ENCODE data around the gene CSNK2A1. TPM values are rescaled to one million over a fixed set of nuclear protein-coding genes. Genes with fewer than 3 reads are reported as not detected.

CSNK2A1 gene
- total and polyA plus RNA-seq, 7 donors, result 43.9 to 180 (median 122) TPM

DNA sequence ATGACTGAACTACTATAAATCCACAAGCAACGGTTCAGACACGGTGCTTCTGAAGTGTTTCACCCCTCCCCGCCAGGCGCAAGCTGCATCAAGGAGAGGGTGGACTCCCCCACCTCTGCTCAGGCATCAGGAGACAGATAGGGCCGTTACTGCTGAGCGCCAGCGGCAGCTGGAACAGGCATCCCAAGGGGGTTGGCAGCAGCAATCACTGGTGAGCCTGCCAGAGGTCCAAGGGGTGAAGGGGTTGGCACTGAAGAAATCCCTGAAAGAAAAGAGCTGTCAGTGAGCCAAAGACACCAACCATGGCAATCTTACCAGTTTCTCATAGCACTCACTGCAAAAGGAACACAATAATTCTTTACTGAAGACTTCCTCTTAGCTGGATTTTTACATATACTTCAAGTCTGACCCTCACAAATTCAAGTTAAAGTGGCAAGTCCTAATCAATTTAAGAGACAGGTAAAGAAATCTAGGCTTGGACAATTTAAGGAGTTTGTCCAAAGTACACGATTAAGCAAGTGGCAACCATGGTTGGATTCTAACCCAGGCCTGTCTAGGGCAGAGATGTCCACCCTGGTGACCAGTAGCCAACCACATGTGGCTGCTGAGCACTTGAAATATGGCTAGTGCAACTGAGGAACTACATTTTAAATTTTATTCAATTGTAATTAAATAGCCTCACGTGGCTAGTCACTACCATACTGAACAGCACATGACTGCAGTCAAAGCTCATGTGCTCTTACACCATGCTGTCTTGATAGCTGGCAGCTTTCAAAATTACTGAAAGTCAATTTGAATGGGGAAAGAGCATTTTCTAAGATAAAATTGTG lies 59.6 kb downstream of the CSNK2A1 start:
- peaks cover 20% of the 10 kb centered on the region for H3K4me1 ChIP-seq
- peak; percentile 38 to 82 (median 62) for ATAC-seq
- no peaks in the 10 kb centered on the region for H3K9me3 ChIP-seq

DNA sequence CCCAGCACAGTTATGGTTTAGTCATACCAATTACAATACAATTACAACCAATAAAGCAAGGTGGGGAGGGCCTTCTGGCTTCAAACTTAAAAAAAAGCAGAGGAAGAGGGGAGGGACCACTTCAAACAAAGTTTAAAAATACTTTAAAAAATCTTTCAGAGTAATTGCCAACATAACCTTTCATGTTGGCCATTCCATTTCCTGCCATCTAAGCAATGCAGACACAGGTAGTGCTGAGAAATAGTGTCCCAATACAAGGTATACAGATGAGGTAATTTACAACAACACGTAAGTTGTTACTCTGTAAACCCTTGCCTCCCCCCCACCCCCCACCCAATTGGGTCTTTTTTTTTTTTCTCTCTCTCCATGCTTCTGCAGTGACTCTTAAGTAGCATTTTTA lies 62.4 kb downstream of the CSNK2A1 start:
- ATAC-seq (no peak), DNase-seq (no peak)
- intact Hi-C loops (cut with DNase I), result loop anchor here in 1 of 2 donors (10.0 kb wide), 1 partner anchor 174 kb away; the partner anchor contains the start of gene SRXN1
- Histone ChIP-seq H3K27ac (no peak overlapping the region), H3K4me3 (no peak overlapping the region), H3K36me3 (ENCODE audit: insufficient read depth in 1 of 2, low read depth in 1 of 2) (peaks cover 9 to 58% of the 10 kb centered on the region in 2 donors), H3K4me1 (peaks cover 13% of the 10 kb centered on the region), H3K9me3 (no peaks in the 10 kb centered on the region), H3K27me3 (ENCODE audit: insufficient read depth in 3 of 3, low read length in 2 of 3) (no peaks in the 10 kb centered on the region)
- TF ChIP-seq, protein P1, sequence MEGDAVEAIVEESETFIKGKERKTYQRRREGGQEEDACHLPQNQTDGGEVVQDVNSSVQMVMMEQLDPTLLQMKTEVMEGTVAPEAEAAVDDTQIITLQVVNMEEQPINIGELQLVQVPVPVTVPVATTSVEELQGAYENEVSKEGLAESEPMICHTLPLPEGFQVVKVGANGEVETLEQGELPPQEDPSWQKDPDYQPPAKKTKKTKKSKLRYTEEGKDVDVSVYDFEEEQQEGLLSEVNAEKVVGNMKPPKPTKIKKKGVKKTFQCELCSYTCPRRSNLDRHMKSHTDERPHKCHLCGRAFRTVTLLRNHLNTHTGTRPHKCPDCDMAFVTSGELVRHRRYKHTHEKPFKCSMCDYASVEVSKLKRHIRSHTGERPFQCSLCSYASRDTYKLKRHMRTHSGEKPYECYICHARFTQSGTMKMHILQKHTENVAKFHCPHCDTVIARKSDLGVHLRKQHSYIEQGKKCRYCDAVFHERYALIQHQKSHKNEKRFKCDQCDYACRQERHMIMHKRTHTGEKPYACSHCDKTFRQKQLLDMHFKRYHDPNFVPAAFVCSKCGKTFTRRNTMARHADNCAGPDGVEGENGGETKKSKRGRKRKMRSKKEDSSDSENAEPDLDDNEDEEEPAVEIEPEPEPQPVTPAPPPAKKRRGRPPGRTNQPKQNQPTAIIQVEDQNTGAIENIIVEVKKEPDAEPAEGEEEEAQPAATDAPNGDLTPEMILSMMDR (IDR thresholded peaks at IDR 0.05), result no peak
- WGBS, 3 donors, result 88 to 95% (median 93%) methylated on average over 1 of the region's 1 CpG

More for the DNA sequence above, 59.6 kb downstream of the CSNK2A1 start:
- TF ChIP-seq, protein P1 (IDR thresholded peaks at IDR 0.05), result no peak
- no peak overlapping the region for H3K4me3 ChIP-seq
- peak in 1 of 2 donors; percentile 61 for DNase-seq
- H3K27ac ChIP-seq, result no peak overlapping the region
- intact Hi-C loops (cut with DNase I), result loop anchor here in 1 of 2 donors (10.0 kb wide), 1 partner anchor 171 kb away; the partner anchor contains the start of gene SRXN1
- peaks cover 18 to 80% of the 10 kb centered on the region in 2 donors for H3K36me3 ChIP-seq (ENCODE audit: insufficient read depth in 1 of 2, low read depth in 1 of 2)
- no peaks in the 10 kb centered on the region for H3K27me3 ChIP-seq (ENCODE audit: insufficient read depth in 3 of 3, low read length in 2 of 3)
- 34 to 52% (median 39%) methylated on average over 9 of the region's 9 CpGs for WGBS, 3 donors

DNA sequence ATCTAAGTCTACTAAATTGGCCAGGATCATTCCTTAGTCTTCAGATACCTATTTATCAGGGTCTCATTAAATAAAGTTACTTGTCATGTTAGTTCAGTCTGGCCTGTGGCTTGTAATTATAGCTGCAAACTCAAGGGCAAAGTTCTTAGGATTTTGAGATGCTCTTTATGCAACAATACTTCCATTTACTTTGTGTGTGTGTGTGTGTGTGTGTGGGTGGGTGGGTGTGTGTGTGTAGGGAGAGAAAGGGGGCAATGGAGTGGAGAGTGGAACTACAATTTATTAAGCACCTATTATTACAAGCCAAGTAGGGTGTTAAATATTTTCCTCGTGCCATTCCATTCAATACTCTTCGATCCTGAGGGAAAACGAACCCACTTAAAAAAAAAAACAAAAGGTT lies 63.5 kb downstream of the CSNK2A1 start:
- 53 to 60% (median 55%) methylated on average over 3 of the region's 3 CpGs for WGBS, 3 donors
- TF ChIP-seq, protein P1 (IDR thresholded peaks at IDR 0.05), result no peak
- ATAC-seq (no peak), DNase-seq (no peak)
- H3K27ac ChIP-seq, result no peak overlapping the region
- H3K4me3 ChIP-seq, result no peak overlapping the region
- no peaks in the 10 kb centered on the region for H3K27me3 ChIP-seq (ENCODE audit: insufficient read depth in 3 of 3, low read length in 2 of 3)
- H3K9me3 ChIP-seq, result no peaks in the 10 kb centered on the region
- peaks cover 13% of the 10 kb centered on the region for H3K4me1 ChIP-seq
- intact Hi-C loops (cut with DNase I), result loop anchor here in 1 of 2 donors (10.0 kb wide), 1 partner anchor 175 kb away; the partner anchor contains the start of gene SRXN1
- H3K36me3 ChIP-seq (ENCODE audit: insufficient read depth in 1 of 2, low read depth in 1 of 2), result peaks cover 6 to 47% of the 10 kb centered on the region in 2 donors

DNA sequence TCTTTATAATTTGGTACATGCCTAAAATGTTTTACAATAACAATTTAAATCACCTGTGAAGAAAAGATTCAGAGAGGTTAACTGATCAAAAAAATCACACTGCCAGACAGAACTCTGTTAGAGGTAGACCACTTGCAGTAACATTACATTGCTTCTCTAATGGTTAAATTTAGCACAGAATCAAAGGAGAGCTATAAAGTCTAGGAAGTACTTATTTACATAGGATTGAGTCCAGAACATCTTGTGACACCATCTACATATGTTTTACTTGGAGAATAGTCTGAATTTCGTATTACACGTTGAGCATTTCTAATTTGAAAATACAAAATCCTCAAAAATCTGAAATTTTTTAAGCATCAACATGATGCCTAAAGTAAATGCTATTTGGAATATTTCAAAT lies 64.1 kb downstream of the CSNK2A1 start:
- peaks cover 6 to 43% of the 10 kb centered on the region in 2 donors for H3K36me3 ChIP-seq (ENCODE audit: insufficient read depth in 1 of 2, low read depth in 1 of 2)
- intact Hi-C loops (cut with DNase I), result loop anchor here (1.0 to 10.0 kb wide), 4 partner anchors 72 to 125 kb away; partner anchors contain the start of gene RBCK1 (in 2 of the 2)
- no peak for ATAC-seq
- WGBS, 3 donors, result 70 to 80% (median 77%) methylated on average over 2 of the region's 2 CpGs
- no peak overlapping the region for H3K4me3 ChIP-seq
- H3K4me1 ChIP-seq, result peaks cover 13% of the 10 kb centered on the region
- no peaks in the 10 kb centered on the region for H3K27me3 ChIP-seq (ENCODE audit: insufficient read depth in 3 of 3, low read length in 2 of 3)
- DNase-seq, result no peak
- TF ChIP-seq, protein P1 (IDR thresholded peaks at IDR 0.05), result no peak
- H3K9me3 ChIP-seq, result no peaks in the 10 kb centered on the region
- H3K27ac ChIP-seq, result no peak overlapping the region

Data from psoas muscle (tissue), 8 donors.